C4-2B (cell line): Measurements from ENCODE around the gene SHCBP1.

Source experiments
- ZFX ChIP-seq: fragments of 450-650 bp; IDR thresholded peaks from 2 replicates; pipeline ENCODE4 v1.6.1; 2017
- TF ChIP-seq, protein P1 (sequence below): fragments of 450-650 bp; conservative IDR thresholded peaks from 2 replicates; pipeline ENCODE4 v1.5.1; 2017; ENCODE audit warnings: mild to moderate bottlenecking

DNA sequence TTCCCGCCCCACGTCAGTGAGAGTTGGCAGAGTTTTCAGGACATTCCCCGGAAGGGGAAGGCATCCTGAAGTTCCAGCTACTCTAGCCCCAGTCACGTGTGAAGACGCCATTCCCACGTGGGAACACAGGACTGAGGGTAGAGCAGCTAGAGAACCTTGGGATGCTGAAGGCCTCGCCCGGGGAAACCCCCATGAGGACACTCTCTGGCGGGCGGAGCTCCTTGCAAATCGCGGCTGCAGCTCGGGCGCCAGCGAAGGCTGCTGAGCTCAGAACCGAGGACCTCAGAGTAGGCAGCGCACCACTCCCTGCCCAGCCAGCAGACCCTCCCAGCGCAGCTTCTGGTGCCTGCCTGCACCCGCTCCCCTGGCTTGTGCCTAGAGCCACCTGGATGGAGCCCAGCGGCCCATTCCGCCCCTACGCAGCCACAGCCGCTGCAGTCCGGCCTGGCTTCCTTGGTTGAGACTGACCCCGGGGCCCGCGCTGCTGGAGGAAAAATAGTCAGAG lies 51.9 kb downstream of the SHCBP1 start:
- TF ChIP-seq, protein P1, sequence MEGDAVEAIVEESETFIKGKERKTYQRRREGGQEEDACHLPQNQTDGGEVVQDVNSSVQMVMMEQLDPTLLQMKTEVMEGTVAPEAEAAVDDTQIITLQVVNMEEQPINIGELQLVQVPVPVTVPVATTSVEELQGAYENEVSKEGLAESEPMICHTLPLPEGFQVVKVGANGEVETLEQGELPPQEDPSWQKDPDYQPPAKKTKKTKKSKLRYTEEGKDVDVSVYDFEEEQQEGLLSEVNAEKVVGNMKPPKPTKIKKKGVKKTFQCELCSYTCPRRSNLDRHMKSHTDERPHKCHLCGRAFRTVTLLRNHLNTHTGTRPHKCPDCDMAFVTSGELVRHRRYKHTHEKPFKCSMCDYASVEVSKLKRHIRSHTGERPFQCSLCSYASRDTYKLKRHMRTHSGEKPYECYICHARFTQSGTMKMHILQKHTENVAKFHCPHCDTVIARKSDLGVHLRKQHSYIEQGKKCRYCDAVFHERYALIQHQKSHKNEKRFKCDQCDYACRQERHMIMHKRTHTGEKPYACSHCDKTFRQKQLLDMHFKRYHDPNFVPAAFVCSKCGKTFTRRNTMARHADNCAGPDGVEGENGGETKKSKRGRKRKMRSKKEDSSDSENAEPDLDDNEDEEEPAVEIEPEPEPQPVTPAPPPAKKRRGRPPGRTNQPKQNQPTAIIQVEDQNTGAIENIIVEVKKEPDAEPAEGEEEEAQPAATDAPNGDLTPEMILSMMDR, result no peak
- TF ChIP-seq ZFX, result no peak
